HG02938 (cell line): ENCODE results near the gene ARPP21.

Experiments
- ATAC-seq: cut with Tn5 transposase; IDR thresholded peaks from one replicate; pipeline ENCODE4 v1.9.1; 2021; ENCODE audit warnings: mild to moderate bottlenecking, moderate library complexity; ENCODE audit not compliant: unreplicated experiment

ARPP21 gene

GRCh38 chr3:35674451-35675109 lies 35.3 kb downstream of the ARPP21 start:
- no peak for ATAC-seq

- no peak for ATAC-seq
These were observed 35.9 kb downstream of the ARPP21 start for GRCh38 chr3:35675206-35675605.

- ATAC-seq, result no peak
These were observed 36.3 kb downstream of the ARPP21 start for GRCh38 chr3:35675621-35676020.

GRCh38 chr3:35677797-35678196 lies 38.5 kb downstream of the ARPP21 start:
- no peak for ATAC-seq

GRCh38 chr3:35678643-35679161 lies 39.4 kb downstream of the ARPP21 start:
- ATAC-seq, result no peak

GRCh38 chr3:35679409-35680080 lies 40.2 kb downstream of the ARPP21 start:
- no peak for ATAC-seq

- ATAC-seq, result no peak
These were observed 41.7 kb downstream of the ARPP21 start for GRCh38 chr3:35680866-35681650.

- ATAC-seq, result no peak
These were observed 45.8 kb downstream of the ARPP21 start for GRCh38 chr3:35685153-35685552.

GRCh38 chr3:35688826-35689225 lies 49.5 kb downstream of the ARPP21 start:
- no peak for ATAC-seq

GRCh38 chr3:35690271-35690670 lies 50.9 kb downstream of the ARPP21 start:
- ATAC-seq, result no peak

GRCh38 chr3:35705904-35706303 lies 66.6 kb downstream of the ARPP21 start:
- no peak for ATAC-seq

GRCh38 chr3:35707904-35708303 lies 68.6 kb downstream of the ARPP21 start:
- ATAC-seq, result no peak

GRCh38 chr3:35708394-35709271 lies 69.3 kb downstream of the ARPP21 start:
- ATAC-seq, result no peak

GRCh38 chr3:35709691-35710090 lies 70.4 kb downstream of the ARPP21 start:
- ATAC-seq, result no peak

GRCh38 chr3:35710554-35710953 lies 71.2 kb downstream of the ARPP21 start:
- no peak for ATAC-seq

- no peak for ATAC-seq
These were observed 79.6 kb downstream of the ARPP21 start for GRCh38 chr3:35718921-35719320.

- no peak for ATAC-seq
These were observed 82.3 kb downstream of the ARPP21 start for GRCh38 chr3:35721628-35722027.

GRCh38 chr3:35722902-35723301 lies 83.6 kb downstream of the ARPP21 start:
- no peak for ATAC-seq

- ATAC-seq, result no peak
These were observed 84.3 kb downstream of the ARPP21 start for GRCh38 chr3:35723480-35724097.

- no peak for ATAC-seq
These were observed 84.8 kb downstream of the ARPP21 start for GRCh38 chr3:35724106-35724505.
